ENCODE results near the gene SLC44A4. TPM values are rescaled to one million over a fixed set of nuclear protein-coding genes. Genes with fewer than 3 reads are reported as not detected.
"Not testable (repeated sequence)": the region's sequence is repeated elsewhere in the genome, so short reads cannot be mapped to it uniquely, and the experiment has no call there.

The SLC44A4 gene
- total RNA-seq, 1 donor from 2014 or later: 17.5 TPM

DNA sequence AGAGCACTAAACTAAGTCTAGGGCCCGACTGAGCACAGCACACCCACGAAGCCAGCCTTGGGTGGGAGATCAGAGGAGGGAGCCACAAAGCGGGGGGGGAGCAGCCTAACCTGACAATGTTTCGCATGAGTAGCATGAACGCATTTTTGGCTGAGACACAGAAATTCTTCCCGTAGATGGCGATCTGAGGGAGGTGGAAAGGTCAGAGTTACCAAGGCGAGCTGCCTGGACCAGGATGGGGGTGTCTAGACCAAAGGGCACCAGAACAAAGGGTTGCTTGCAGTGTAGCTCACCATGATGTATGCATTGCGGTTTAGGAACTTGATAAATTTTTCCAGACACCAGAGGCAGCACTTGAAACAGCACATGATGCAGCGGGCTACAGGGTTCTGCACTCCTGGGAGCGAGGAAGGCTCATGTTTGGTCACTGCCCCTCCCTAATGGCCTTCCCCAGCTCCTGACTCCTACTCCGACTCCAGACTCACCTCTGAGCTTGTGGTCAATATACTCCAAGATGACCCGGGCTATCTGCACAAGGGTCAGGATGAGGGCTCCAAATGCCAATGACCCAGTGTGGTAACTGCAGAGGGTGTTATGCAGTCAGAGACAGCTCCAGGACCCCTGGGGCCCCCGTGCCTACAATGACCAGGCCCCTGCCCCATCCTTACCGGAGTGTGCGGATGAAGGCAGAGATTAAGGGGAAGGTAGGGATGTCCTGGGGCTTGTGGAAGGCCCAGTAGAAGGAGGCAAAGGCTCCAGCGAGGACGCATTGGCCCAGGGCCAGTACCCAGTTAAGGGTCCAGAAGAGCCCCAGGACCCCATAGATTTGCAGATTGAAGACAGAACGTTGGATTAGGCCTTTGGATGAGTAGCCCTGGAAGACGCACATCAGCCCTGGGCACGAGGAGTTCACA, 13.3 kb downstream of the SLC44A4 start:
- Mint-ChIP-seq H3K9me3 (ENCODE audit: low read depth) (no peaks in the 10 kb centered on the region), H3K4me1 (ENCODE audit: low read depth) (peaks cover 16% of the 10 kb centered on the region), H3K27ac (peak overlapping the region; percentile 41), H3K36me3 (ENCODE audit: insufficient read depth) (peaks cover 3% of the 10 kb centered on the region), H3K27me3 (no peaks in the 10 kb centered on the region), H3K4me3 (ENCODE audit: low read depth) (no peak overlapping the region)
- no peak for DNase-seq (ENCODE audit: low spot score, unreplicated experiment)
- TF ChIP-seq, protein P1, sequence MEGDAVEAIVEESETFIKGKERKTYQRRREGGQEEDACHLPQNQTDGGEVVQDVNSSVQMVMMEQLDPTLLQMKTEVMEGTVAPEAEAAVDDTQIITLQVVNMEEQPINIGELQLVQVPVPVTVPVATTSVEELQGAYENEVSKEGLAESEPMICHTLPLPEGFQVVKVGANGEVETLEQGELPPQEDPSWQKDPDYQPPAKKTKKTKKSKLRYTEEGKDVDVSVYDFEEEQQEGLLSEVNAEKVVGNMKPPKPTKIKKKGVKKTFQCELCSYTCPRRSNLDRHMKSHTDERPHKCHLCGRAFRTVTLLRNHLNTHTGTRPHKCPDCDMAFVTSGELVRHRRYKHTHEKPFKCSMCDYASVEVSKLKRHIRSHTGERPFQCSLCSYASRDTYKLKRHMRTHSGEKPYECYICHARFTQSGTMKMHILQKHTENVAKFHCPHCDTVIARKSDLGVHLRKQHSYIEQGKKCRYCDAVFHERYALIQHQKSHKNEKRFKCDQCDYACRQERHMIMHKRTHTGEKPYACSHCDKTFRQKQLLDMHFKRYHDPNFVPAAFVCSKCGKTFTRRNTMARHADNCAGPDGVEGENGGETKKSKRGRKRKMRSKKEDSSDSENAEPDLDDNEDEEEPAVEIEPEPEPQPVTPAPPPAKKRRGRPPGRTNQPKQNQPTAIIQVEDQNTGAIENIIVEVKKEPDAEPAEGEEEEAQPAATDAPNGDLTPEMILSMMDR (IDR thresholded peaks at IDR 0.05; ENCODE audit: unreplicated experiment): no peak

DNA sequence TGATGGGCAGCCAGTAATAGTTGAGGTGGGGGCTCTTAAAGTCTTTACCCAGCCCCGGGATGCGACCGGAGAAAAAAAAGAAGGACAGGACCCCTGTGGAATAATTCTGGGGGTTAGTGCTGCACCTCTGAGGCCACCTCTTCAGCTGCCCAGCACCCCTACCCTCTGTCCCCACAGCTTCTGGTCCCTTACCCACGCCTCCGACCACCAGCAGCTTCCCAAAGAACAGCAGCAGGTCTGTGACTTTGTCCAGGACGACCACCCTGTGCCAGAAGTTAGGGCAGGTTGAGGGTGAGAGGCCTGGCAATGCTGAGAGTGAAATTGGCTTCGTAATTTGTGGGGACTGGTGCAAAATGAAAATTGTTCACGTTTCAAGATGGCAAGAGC, 14.0 kb downstream of the SLC44A4 start:
- no peak overlapping the region for H3K4me3 Mint-ChIP-seq (ENCODE audit: low read depth)

DNA sequence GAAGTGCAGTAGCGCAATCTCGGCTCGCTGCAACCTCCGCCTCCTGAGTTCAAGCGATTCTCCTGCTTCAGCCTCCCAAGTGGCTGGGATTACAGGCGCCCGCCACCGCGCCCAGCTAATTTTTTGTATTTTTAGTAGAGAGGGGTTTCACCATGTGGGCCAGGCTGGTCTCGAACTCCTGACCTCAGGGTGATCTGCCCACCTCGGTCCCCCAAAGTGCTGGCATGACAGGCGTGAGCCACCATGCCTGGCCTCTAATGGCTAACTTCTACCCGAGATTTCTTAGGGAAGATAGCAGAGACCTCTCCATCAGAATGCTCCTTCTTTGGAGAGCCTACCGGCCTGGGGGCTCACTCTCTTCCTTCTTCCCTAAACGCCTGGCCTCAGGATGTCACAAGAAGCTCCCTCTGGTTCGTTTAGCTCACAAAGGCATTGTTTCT, 14.7 kb downstream of the SLC44A4 start:
- not testable (repeated sequence) for H3K36me3 Mint-ChIP-seq (ENCODE audit: insufficient read depth); H3K27me3 Mint-ChIP-seq; H3K9me3 Mint-ChIP-seq (ENCODE audit: low read depth); DNase-seq (ENCODE audit: low spot score, unreplicated experiment)
- peak overlapping the region; percentile 98 for H3K4me3 Mint-ChIP-seq (ENCODE audit: low read depth)
- peaks cover 16% of the 10 kb centered on the region for H3K4me1 Mint-ChIP-seq (ENCODE audit: low read depth)
- peak overlapping the region; percentile 99 for H3K27ac Mint-ChIP-seq

More for the DNA sequence above, 14.0 kb downstream of the SLC44A4 start:
- Mint-ChIP-seq H3K27ac (no peak overlapping the region), H3K27me3 (no peaks in the 10 kb centered on the region), H3K4me1 (ENCODE audit: low read depth) (peaks cover 16% of the 10 kb centered on the region), H3K36me3 (ENCODE audit: insufficient read depth) (peaks cover 6% of the 10 kb centered on the region), H3K9me3 (ENCODE audit: low read depth) (no peaks in the 10 kb centered on the region)
- TF ChIP-seq, protein P1 (IDR thresholded peaks at IDR 0.05; ENCODE audit: unreplicated experiment): no peak
- no peak for DNase-seq (ENCODE audit: low spot score, unreplicated experiment)

DNA sequence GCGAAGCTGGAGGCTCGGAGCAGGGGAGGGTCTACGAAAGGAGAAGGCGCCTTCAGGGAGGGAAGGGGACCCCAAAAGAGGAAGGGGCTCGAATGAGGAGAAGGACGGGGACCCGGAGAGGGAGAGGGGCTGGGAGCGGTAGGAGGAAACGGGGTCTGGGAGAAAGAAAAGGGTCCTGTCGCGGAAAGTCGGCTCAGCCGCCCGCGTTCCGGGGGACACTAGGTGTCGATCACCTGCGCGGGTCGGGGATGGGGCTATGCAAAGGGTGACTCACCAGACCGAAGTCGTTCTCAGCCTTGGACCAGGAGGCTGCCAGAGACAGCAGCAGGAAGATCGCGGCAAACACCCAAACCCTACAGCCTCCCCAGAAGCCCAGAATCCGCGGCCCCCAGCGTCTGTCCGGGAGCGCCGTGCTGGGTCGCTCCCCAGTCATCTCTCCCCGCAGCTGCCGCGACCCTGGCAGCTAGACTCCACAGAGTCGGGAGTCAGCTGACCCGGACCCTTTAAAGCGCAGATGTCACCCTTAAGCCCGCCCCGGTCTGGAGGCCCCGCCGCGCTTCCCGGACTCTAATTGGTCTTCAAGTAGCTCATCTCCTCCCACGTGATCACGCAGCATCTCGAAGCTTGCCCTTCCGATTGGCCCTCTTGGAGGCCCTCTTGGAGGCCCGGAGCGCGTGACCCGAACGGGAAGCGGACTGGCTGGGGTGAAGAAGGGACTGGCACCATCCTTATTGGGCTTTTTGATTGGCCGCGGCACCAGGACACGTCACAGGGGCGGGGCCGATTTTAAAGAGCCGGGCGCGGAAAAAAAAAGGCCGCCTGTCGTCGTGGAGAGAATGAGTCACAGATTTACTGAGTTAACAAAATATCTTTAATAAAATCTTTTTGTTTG, 16.2 kb downstream of the SLC44A4 start, which contains the start of gene NEU1:
TSS of gene NEU1 (minus strand) at position 478 of the 892 bp plus-strand sequence. CDS start at position 433, 45 bp downstream.
- no peaks in the 10 kb centered on the region for H3K9me3 Mint-ChIP-seq (ENCODE audit: low read depth)
- DNase-seq (ENCODE audit: low spot score, unreplicated experiment): peak; percentile 97
- H3K4me3 Mint-ChIP-seq (ENCODE audit: low read depth): peak within 1 kb of the TSS; percentile 98
- TF ChIP-seq, protein P1 (IDR thresholded peaks at IDR 0.05; ENCODE audit: unreplicated experiment): no peak
- H3K27me3 Mint-ChIP-seq: no peaks in the 10 kb centered on the region
- H3K27ac Mint-ChIP-seq: peak within 1 kb of the TSS; percentile 99
- H3K4me1 Mint-ChIP-seq (ENCODE audit: low read depth): peaks cover 16% of the 10 kb centered on the region
- peaks cover 9% of the 10 kb centered on the region for H3K36me3 Mint-ChIP-seq (ENCODE audit: insufficient read depth)

DNA sequence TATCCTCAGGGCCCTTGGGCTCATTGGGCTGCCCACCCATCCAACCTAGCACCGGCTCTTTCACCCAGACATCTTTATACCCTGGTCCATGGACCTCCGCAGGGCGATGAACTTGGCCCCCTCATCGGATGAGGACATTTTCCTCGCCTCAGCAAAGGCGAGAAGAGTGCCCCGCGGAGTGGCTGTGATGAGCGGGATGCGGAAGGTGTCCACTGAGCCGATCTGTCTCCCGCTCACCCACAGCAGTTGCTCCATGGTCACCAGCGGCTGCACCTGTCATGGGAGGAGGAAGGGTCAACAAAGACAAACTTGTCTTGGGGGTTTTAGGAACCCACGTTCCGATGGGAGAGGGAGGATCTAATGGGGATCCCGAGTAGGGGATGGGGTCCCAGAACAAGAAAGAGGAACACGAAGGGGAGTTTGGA, 16.9 kb downstream of the SLC44A4 start:
- H3K27me3 Mint-ChIP-seq: no peaks in the 10 kb centered on the region
- H3K36me3 Mint-ChIP-seq (ENCODE audit: insufficient read depth): peaks cover 14% of the 10 kb centered on the region
- peaks cover 16% of the 10 kb centered on the region for H3K4me1 Mint-ChIP-seq (ENCODE audit: low read depth)
- H3K9me3 Mint-ChIP-seq (ENCODE audit: low read depth): no peaks in the 10 kb centered on the region
- H3K27ac Mint-ChIP-seq: peak overlapping the region; percentile 99
- TF ChIP-seq, protein P1 (IDR thresholded peaks at IDR 0.05; ENCODE audit: unreplicated experiment): no peak
- H3K4me3 Mint-ChIP-seq (ENCODE audit: low read depth): peak overlapping the region; percentile 98
- DNase-seq (ENCODE audit: low spot score, unreplicated experiment): no peak

All from progenitor cell of endocrine pancreas (in vitro differentiated cells).